ENCODE results near the gene BTAF1.

BTAF1 gene

DNA sequence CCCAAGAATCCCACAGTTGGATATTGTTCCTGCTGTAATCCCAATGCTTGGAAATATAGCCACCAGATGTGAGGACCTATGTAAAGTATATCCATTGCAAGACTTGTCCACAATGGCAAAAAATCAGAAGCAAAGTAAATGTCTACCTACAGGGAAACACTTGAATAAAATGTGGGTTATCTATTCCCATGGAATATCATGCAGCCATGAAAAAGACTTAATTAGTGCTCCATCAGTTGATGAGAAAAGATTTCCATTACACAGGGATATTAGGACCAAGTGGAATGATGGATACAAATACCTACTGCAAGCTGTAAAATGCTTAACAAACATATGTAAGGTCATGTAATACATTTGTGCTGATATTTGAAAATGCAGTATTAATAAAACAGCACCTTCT is 131.2 kb downstream of the BTAF1 start:
- DNase-seq: no peak

GRCh38 chr10:92062273-92062672 is 138.7 kb downstream of the BTAF1 start:
- DNase-seq: no peak

- no peak for DNase-seq
These were observed 140.9 kb downstream of the BTAF1 start for GRCh38 chr10:92064506-92064905.

DNA sequence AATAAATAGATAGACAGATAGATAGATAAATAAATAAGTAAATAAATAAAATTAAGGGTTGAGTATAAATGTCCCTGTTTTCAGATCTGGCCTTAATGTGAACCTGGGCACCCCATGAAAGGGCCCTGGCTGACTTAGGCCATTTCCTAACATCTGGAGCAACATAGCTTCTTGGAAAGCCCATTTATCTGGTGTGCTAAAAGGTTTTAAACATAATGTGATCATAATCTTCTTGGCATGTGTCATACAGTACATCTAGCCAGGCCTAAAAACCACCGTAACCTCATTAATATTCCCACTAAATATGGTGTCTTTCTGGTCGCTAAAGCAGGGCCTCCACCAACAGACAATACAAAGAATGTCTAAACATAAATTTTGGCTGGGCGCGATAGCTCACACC is 142.8 kb downstream of the BTAF1 start:
- DNase-seq: no peak

- DNase-seq: no peak
These were observed 145.3 kb downstream of the BTAF1 start for GRCh38 chr10:92068900-92069299.

- DNase-seq: no peak
These were observed 150.7 kb downstream of the BTAF1 start for GRCh38 chr10:92074126-92074887.

- DNase-seq: no peak
These were observed 152.3 kb downstream of the BTAF1 start for GRCh38 chr10:92075829-92076228.

GRCh38 chr10:92076722-92077121 is 153.2 kb downstream of the BTAF1 start:
- DNase-seq: no peak

DNA sequence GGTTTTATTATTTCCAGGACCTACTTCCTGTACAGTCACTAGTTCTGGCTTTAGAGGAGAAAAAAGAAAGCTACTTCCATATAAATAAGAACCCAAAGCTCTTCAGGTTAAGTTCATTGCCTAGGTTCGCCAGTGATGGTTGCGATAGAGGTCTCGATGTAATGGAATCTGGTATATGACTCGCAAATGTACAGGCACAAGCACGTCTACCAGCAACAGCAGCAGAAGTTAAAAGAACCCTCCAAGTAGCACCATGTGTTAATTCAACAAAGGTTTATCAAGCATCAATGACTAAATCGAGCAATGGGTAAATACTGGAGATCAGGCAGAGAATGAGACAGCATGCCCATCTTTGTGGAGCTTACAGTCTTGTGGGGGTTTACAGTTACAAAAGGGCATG is 155.4 kb downstream of the BTAF1 start:
- no peak for DNase-seq
